GM23338 (cell line): ENCODE measurements around the gene IL31. TPM values are rescaled to one million over a fixed set of nuclear protein-coding genes. Genes with fewer than 3 reads are reported as not detected.

Experiments used
- ATAC-seq: fragments of 200-7000 bp; cut with Tn5 transposase; 3 replicates; pipeline ENCODE4 v1.9.1; 2020
- DNase-seq: peaks from one replicate; pipeline ENCODE4 v3.0.0-alpha.2; 2015; ENCODE audit warnings: low spot score
- H2AFZ ChIP-seq: fragments of 200-600 bp; sonication (generic); 2 replicates; pipeline ENCODE4 v1.8.0; 2016; ENCODE audit warnings: antibody characterized with exemption, mild to moderate bottlenecking, moderate library complexity
- H3F3A ChIP-seq: fragments of 200-600 bp; sonication (generic); replicated peaks from 2 replicates; pipeline ENCODE4 v1.8.0; 2017; ENCODE audit warnings: antibody characterized with exemption, mixed run types, low read depth
- H3K27ac ChIP-seq: fragments of 200-600 bp; sonication (generic); 2 replicates; pipeline ENCODE4 v1.6.1; 2016; ENCODE audit warnings: low read depth
- H3K27me3 ChIP-seq: fragments of 200-600 bp; sonication (generic); 2 replicates; pipeline ENCODE4 v1.8.0; 2016; ENCODE audit warnings: mild to moderate bottlenecking, mixed run types, moderate library complexity; ENCODE audit not compliant: insufficient read depth
- H3K36me3 ChIP-seq: fragments of 200-600 bp; sonication (generic); 2 replicates; pipeline ENCODE4 v1.8.0; 2016; ENCODE audit warnings: mild to moderate bottlenecking; ENCODE audit not compliant: insufficient read depth
- H3K4me1 ChIP-seq: fragments of 200-600 bp; sonication (generic); 2 replicates; pipeline ENCODE4 v1.8.0; 2016; ENCODE audit warnings: mild to moderate bottlenecking, moderate library complexity; ENCODE audit not compliant: insufficient read depth
- H3K4me2 ChIP-seq: fragments of 200-600 bp; sonication (generic); 2 replicates; pipeline ENCODE4 v1.7.1; 2017; ENCODE audit warnings: mixed run types
- H3K4me3 ChIP-seq: fragments of 200-600 bp; sonication (generic); 2 replicates; pipeline ENCODE4 v1.6.1; 2016; ENCODE audit warnings: mixed run types
- H3K79me2 ChIP-seq: fragments of 200-600 bp; sonication (generic); replicated peaks from 2 replicates; pipeline ENCODE4 v1.8.0; 2017; ENCODE audit warnings: mild to moderate bottlenecking; ENCODE audit not compliant: insufficient read depth
- H3K9me2 ChIP-seq: fragments of 200-600 bp; sonication (generic); 2 replicates; pipeline ENCODE4 v1.8.0; 2017; ENCODE audit not compliant: insufficient read depth
- H4K20me1 ChIP-seq: fragments of 200-600 bp; sonication (generic); replicated peaks from 2 replicates; pipeline ENCODE4 v1.8.0; 2017; ENCODE audit warnings: mild to moderate bottlenecking; ENCODE audit not compliant: insufficient read depth
- H3K27ac Mint-ChIP-seq: 2 replicates; pipeline ENCODE4 v1.8.0; 2020; ENCODE audit warnings: inconsistent platforms, mild to moderate bottlenecking, moderate library complexity, mixed read lengths
- H3K27me3 Mint-ChIP-seq: 3 replicates; pipeline ENCODE4 v1.8.0; 2022; ENCODE audit warnings: low read depth, mild to moderate bottlenecking, moderate library complexity, mixed read lengths, inconsistent platforms; ENCODE audit not compliant: insufficient read depth, poor library complexity
- H3K36me3 Mint-ChIP-seq: 3 replicates; pipeline ENCODE4 v1.8.0; 2021; ENCODE audit warnings: low read depth, mild to moderate bottlenecking, inconsistent platforms, moderate library complexity, mixed read lengths
- H3K4me1 Mint-ChIP-seq: 3 replicates; pipeline ENCODE4 v1.8.0; 2020; ENCODE audit warnings: mild to moderate bottlenecking, inconsistent platforms, mixed read lengths
- H3K4me3 Mint-ChIP-seq: 3 replicates; pipeline ENCODE4 v1.8.0; 2021; ENCODE audit warnings: moderate library complexity, mild to moderate bottlenecking, inconsistent platforms, mixed read lengths
- H3K9me3 Mint-ChIP-seq: 3 replicates; pipeline ENCODE4 v1.8.0; 2020; ENCODE audit warnings: moderate library complexity, mild to moderate bottlenecking, inconsistent platforms, mixed read lengths
- CREB1 ChIP-seq: fragments of 250-450 bp; sonication (Bioruptor Pico); IDR thresholded peaks from 2 replicates; pipeline ENCODE4 v1.5.0; 2020; ENCODE audit warnings: low read depth, mild to moderate bottlenecking, moderate library complexity
- CTCF ChIP-seq, 2 experiments: fragments of 200-600 bp in 1 of 2; sonication (generic) in 1 of 2; conservative IDR thresholded peaks; 2 replicates each; pipeline versions ENCODE4 v1.5.1 to v1.6.1; 2016 to 2017; ENCODE audit warnings: antibody characterized with exemption in 2 of 2, low read depth in 2 of 2, mild to moderate bottlenecking in 2 of 2, moderate library complexity in 1 of 2
- ETS1 ChIP-seq: IDR thresholded peaks from 2 replicates; pipeline ENCODE4 v1.6.1; 2016; ENCODE audit warnings: antibody characterized with exemption
- EZH2 ChIP-seq: fragments of 200-600 bp; sonication (generic); IDR thresholded peaks from one replicate; pipeline ENCODE4 v1.8.0; 2017; ENCODE audit warnings: antibody characterized with exemption, mild to moderate bottlenecking, low read depth; ENCODE audit not compliant: unreplicated experiment
- EZH2phosphoT487 ChIP-seq: fragments of 200-600 bp; sonication (generic); IDR thresholded peaks from one replicate; pipeline ENCODE4 v1.8.1; 2018; ENCODE audit warnings: antibody characterized with exemption; ENCODE audit not compliant: unreplicated experiment
- JUNB ChIP-seq: IDR thresholded peaks from one replicate; pipeline ENCODE4 v1.6.1; 2016; ENCODE audit warnings: antibody characterized with exemption; ENCODE audit not compliant: unreplicated experiment
- NANOG ChIP-seq: IDR thresholded peaks from 2 replicates; pipeline ENCODE4 v1.6.1; 2016; ENCODE audit warnings: antibody characterized with exemption, borderline replicate concordance
- POLR2AphosphoS5 ChIP-seq: IDR thresholded peaks from 2 replicates; pipeline ENCODE4 v1.6.1; 2016; ENCODE audit warnings: antibody characterized with exemption, low read depth
- STAT1 ChIP-seq: IDR thresholded peaks from one replicate; pipeline ENCODE4 v1.6.1; 2016; ENCODE audit warnings: antibody characterized with exemption; ENCODE audit not compliant: unreplicated experiment
- ZNF114 ChIP-seq: fragments of 250-450 bp; sonication (Bioruptor Pico); IDR thresholded peaks from 2 replicates; pipeline ENCODE4 v1.5.0; 2020; ENCODE audit warnings: mild to moderate bottlenecking, moderate library complexity
- ZNF331 ChIP-seq: fragments of 250-450 bp; sonication (Bioruptor Pico); IDR thresholded peaks from 2 replicates; pipeline ENCODE4 v1.5.0; 2020; ENCODE audit warnings: low read depth, mild to moderate bottlenecking, moderate library complexity
- ZNF462 ChIP-seq: fragments of 250-450 bp; sonication (Bioruptor Pico); IDR thresholded peaks from 2 replicates; pipeline ENCODE4 v1.5.0; 2020; ENCODE audit warnings: mild to moderate bottlenecking, moderate library complexity
- polyA plus RNA-seq: library from polyadenylated mRNA; unstranded; fragments of >200 nt; fragmentation: Nextera tagmentation; extraction: Ambion mirVana; gene quantifications from 2 replicates; pipeline ENCODE4 v1.2.1, GENCODE V29; 2016
- total RNA-seq: library from RNA; depleted of rRNA; stranded (reverse); fragments of >200 nt; shearing (Covaris generic); gene quantifications from 2 replicates; pipeline ENCODE4 v1.2.3, GENCODE V29; 2014
- TF ChIP-seq, protein P1 (sequence below): IDR thresholded peaks from one replicate; pipeline ENCODE4 v1.6.1; 2018; ENCODE audit warnings: antibody characterized with exemption; ENCODE audit not compliant: unreplicated experiment

Gene IL31
- total and polyA plus RNA-seq, 2 experiments from 2014 or later: not detected

DNA sequence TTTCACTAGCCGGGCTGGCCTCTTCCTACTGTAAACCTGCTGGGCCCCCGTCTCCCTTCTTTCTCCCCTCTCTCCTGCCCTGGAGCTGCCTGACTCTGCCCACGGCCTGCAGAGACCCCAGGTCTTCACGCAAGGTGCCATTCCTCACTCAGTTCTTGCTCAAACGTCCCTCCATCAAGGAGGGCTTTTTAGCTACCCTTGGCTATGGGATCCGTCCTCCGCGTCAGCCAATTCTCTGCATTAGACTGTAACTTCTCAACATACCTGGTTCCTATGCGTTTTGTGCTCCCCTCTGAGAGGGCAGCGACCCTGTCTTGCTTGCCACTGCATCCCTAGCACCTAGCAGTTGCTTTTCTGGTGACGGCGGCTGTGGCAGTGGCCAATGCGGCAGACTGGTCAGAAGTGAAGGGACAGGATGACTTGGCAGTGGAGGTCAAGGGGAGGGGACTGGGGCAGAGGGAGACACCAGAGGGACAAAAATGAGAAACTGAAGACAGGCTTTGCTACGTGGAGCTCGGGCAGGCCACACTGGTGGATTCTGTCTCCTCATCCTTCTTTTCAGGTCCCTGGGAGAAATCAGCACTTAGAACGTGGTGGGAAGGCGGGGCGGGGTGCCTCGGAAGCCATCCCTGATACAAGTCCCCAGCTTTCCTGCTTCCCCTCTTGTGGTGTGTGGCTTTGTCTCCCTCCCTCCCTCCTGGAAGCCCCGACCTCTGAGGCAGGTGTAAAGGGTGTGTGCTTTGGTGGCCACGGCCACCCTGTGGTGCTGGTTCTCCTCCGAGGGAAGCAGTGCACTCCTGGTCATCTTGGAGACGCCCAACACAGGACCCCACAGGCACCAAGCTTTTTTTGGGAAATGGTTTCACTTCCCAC is 31.3 kb upstream of the IL31 start:
- H3K27me3 ChIP-seq: peaks cover 47% of the 10 kb centered on the region
- no peaks in the 10 kb centered on the region for H3K79me2 ChIP-seq
- ATAC-seq (no peak), DNase-seq (no peak)
- peak overlapping the region; percentile 88; the same call in 1 of the 2 replicates for H3K4me2 ChIP-seq
- H3K36me3 Mint-ChIP-seq: peaks cover 26% of the 10 kb centered on the region
- peak overlapping the region; percentile 67 for H3K4me3 ChIP-seq
- no peak overlapping the region for H3K27ac ChIP-seq
- peaks cover 26% of the 10 kb centered on the region for H3K36me3 ChIP-seq
- H3K9me3 Mint-ChIP-seq: no peaks in the 10 kb centered on the region
- H4K20me1 ChIP-seq: peaks cover 29% of the 10 kb centered on the region
- H3K4me1 ChIP-seq: peaks cover 11% of the 10 kb centered on the region; the same call in 1 of the 2 replicates
- peaks cover 20% of the 10 kb centered on the region for H3F3A ChIP-seq
- H3K9me2 ChIP-seq: no peaks in the 10 kb centered on the region
- H2AFZ ChIP-seq: no peak overlapping the region
- no peak for TF ChIP-seq EZH2
- TF ChIP-seq POLR2AphosphoS5: no peak
- no peak for TF ChIP-seq EZH2phosphoT487
- no peak for TF ChIP-seq JUNB
- TF ChIP-seq ZNF331 (CRISPR knock-in tag): no peak
- TF ChIP-seq CREB1 (CRISPR knock-in tag): no peak
- TF ChIP-seq CTCF (conservative IDR thresholded peaks at IDR 0.05; ENCODE audit: low read depth in 2 of 2): no peak
- no peak for TF ChIP-seq ZNF114
- no peak for TF ChIP-seq ETS1
- no peak for TF ChIP-seq ZNF462 (CRISPR knock-in tag)
- TF ChIP-seq, protein P1, sequence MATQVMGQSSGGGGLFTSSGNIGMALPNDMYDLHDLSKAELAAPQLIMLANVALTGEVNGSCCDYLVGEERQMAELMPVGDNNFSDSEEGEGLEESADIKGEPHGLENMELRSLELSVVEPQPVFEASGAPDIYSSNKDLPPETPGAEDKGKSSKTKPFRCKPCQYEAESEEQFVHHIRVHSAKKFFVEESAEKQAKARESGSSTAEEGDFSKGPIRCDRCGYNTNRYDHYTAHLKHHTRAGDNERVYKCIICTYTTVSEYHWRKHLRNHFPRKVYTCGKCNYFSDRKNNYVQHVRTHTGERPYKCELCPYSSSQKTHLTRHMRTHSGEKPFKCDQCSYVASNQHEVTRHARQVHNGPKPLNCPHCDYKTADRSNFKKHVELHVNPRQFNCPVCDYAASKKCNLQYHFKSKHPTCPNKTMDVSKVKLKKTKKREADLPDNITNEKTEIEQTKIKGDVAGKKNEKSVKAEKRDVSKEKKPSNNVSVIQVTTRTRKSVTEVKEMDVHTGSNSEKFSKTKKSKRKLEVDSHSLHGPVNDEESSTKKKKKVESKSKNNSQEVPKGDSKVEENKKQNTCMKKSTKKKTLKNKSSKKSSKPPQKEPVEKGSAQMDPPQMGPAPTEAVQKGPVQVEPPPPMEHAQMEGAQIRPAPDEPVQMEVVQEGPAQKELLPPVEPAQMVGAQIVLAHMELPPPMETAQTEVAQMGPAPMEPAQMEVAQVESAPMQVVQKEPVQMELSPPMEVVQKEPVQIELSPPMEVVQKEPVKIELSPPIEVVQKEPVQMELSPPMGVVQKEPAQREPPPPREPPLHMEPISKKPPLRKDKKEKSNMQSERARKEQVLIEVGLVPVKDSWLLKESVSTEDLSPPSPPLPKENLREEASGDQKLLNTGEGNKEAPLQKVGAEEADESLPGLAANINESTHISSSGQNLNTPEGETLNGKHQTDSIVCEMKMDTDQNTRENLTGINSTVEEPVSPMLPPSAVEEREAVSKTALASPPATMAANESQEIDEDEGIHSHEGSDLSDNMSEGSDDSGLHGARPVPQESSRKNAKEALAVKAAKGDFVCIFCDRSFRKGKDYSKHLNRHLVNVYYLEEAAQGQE: no peak
- TF ChIP-seq STAT1: no peak
- no peak for TF ChIP-seq NANOG
- no peak overlapping the region for H3K27ac Mint-ChIP-seq
- peaks cover 24% of the 10 kb centered on the region for H3K4me1 Mint-ChIP-seq
- peak overlapping the region; percentile 65 for H3K4me3 Mint-ChIP-seq
- H3K27me3 Mint-ChIP-seq: peaks cover 43% of the 10 kb centered on the region
